SK-N-SH (cell line): ENCODE measurements around the gene ZBTB38. TPM values are rescaled to one million over a fixed set of nuclear protein-coding genes. Genes with fewer than 3 reads are reported as not detected.

Source experiments
- CTCF ChIA-PET: fragments of 300-600, 350-600 bp; formaldehyde crosslinking; extraction: SDS; loops from one replicate; lab custom pipeline; 2021; lab: Yijun Ruan, JAX
- POLR2A ChIA-PET: fragments of 350-600 bp; sonication (Branson Sonifier 250); formaldehyde crosslinking; extraction: SDS; loops from one replicate; lab custom pipeline; 2020; ENCODE audit warnings: antibody characterized with exemption, inconsistent platforms; lab: Yijun Ruan, JAX
- DNase-seq: peaks from one replicate; pipeline ENCODE4 v3.0.0; 2012
- H2AFZ ChIP-seq: fragments of 200-600 bp; sonication (generic); 2 replicates; pipeline ENCODE4 v1.8.1; 2016; ENCODE audit warnings: antibody characterized with exemption, mild to moderate bottlenecking, low read depth
- H3F3A ChIP-seq: fragments of 200-600 bp; sonication (generic); replicated peaks from 2 replicates; pipeline ENCODE3; 2016; ENCODE audit warnings: antibody characterized with exemption, mild to moderate bottlenecking; ENCODE audit not compliant: insufficient read depth
- H3K27ac ChIP-seq, 2 experiments: fragments of 200-500 bp in 1 of 2; fragments of 200-600 bp in 1 of 2; sonication (Bioruptor generic) in 1 of 2; sonication (generic), shearing (Covaris generic) in 1 of 2; 2 replicates each; pipeline versions ENCODE4 v1.5.1 to v1.6.1; 2014 to 2016; ENCODE audit warnings: low read depth in 2 of 2, inconsistent platforms in 1 of 2, low read length in 1 of 2, mild to moderate bottlenecking in 1 of 2, mixed read lengths in 1 of 2
- H3K27me3 ChIP-seq: fragments of 200-600 bp; sonication (generic), shearing (Covaris generic); 2 replicates; pipeline ENCODE4 v1.6.1; 2016; ENCODE audit warnings: mixed run types; ENCODE audit not compliant: insufficient read depth
- H3K36me3 ChIP-seq, 2 experiments: fragments of 200-500 bp in 1 of 2; fragments of 200-600 bp in 1 of 2; sonication (Bioruptor generic) in 1 of 2; sonication (generic) in 1 of 2; replicated peaks in 1 of 2; 2 replicates each; pipeline versions ENCODE3 to v1.5.1; 2014 to 2016; ENCODE audit warnings: low read length in 1 of 2, mild to moderate bottlenecking in 1 of 2; ENCODE audit not compliant: insufficient read depth in 2 of 2, control insufficient read depth in 1 of 2
- H3K4me1 ChIP-seq, 2 experiments: fragments of 200-500 bp in 1 of 2; fragments of 200-600 bp in 1 of 2; sonication (Bioruptor generic) in 1 of 2; sonication (generic), shearing (Covaris generic) in 1 of 2; 2 replicates each; pipeline versions ENCODE4 v1.5.1 to v1.6.1; 2014 to 2016; ENCODE audit warnings: low read depth in 1 of 2, low read length in 1 of 2, mixed run types in 1 of 2; ENCODE audit not compliant: insufficient read depth in 2 of 2, control insufficient read depth in 1 of 2
- H3K4me2 ChIP-seq: fragments of 200-600 bp; sonication (generic), shearing (Covaris generic); 2 replicates; pipeline ENCODE4 v1.6.1; 2017; ENCODE audit warnings: mixed run types
- H3K4me3 ChIP-seq, 2 experiments: fragments of 200-500 bp in 1 of 2; fragments of 200-600 bp in 1 of 2; sonication (Bioruptor generic) in 1 of 2; sonication (generic), shearing (Covaris generic) in 1 of 2; 2 replicates each; pipeline versions ENCODE4 v1.5.1 to v1.8.1; 2014 to 2016; ENCODE audit warnings: low read depth in 2 of 2, inconsistent platforms in 1 of 2, low read length in 1 of 2, mild to moderate bottlenecking in 1 of 2, mixed read lengths in 1 of 2, moderate library complexity in 1 of 2
- H3K79me2 ChIP-seq: fragments of 200-600 bp; sonication (generic); 2 replicates; pipeline ENCODE4 v1.8.1; 2017; ENCODE audit warnings: mild to moderate bottlenecking; ENCODE audit not compliant: insufficient read depth
- H3K9ac ChIP-seq: fragments of 200-600 bp; sonication (generic); 2 replicates; pipeline ENCODE4 v1.6.1; 2017; ENCODE audit warnings: mixed run types
- H3K9me2 ChIP-seq: fragments of 200-600 bp; sonication (generic); 2 replicates; pipeline ENCODE4 v1.6.1; 2017; ENCODE audit warnings: mixed run types
- H3K9me3 ChIP-seq: fragments of 200-600 bp; sonication (generic); 2 replicates; pipeline ENCODE4 v1.6.1; 2017; ENCODE audit warnings: mixed run types, mild to moderate bottlenecking, moderate library complexity
- H4K20me1 ChIP-seq: fragments of 200-600 bp; sonication (generic); 2 replicates; pipeline ENCODE4 v1.6.1; 2017; ENCODE audit warnings: mild to moderate bottlenecking, mixed run types; ENCODE audit not compliant: insufficient read depth
- CHD2 ChIP-seq: fragments of 150-350 bp; IDR thresholded peaks from 2 replicates; pipeline ENCODE4 v1.6.1; 2018; ENCODE audit warnings: low read length; ENCODE audit not compliant: partially characterized antibody
- ELF1 ChIP-seq: IDR thresholded peaks from 2 replicates; pipeline ENCODE4 v1.4.0; 2012
- EZH2phosphoT487 ChIP-seq: fragments of 200-600 bp; sonication (generic); IDR thresholded peaks from 2 replicates; pipeline ENCODE4 v1.6.1; 2017; ENCODE audit warnings: low read depth, mixed run types, mild to moderate bottlenecking, antibody characterized with exemption, moderate library complexity, borderline replicate concordance
- FOSL2 ChIP-seq: IDR thresholded peaks from 2 replicates; pipeline ENCODE4 v1.4.0; 2012; ENCODE audit warnings: low read depth, mild to moderate bottlenecking, moderate library complexity, borderline replicate concordance
- JUND ChIP-seq: IDR thresholded peaks from 2 replicates; pipeline ENCODE4 v1.4.0; 2012
- MEF2A ChIP-seq: IDR thresholded peaks from 2 replicates; pipeline ENCODE4 v1.4.0; 2012; ENCODE audit warnings: low read depth, borderline replicate concordance
- NFIC ChIP-seq: IDR thresholded peaks from 2 replicates; pipeline ENCODE4 v1.4.0; 2012; ENCODE audit warnings: borderline replicate concordance
- POLR2AphosphoS5 ChIP-seq: IDR thresholded peaks from 2 replicates; pipeline ENCODE4 v1.6.1; 2012; ENCODE audit warnings: low read depth, low read length
- RAD21 ChIP-seq: IDR thresholded peaks from 2 replicates; pipeline ENCODE4 v1.6.1; 2012; ENCODE audit warnings: mild to moderate bottlenecking, low read length
- RCOR1 ChIP-seq: fragments of 150-350 bp; IDR thresholded peaks from 2 replicates; pipeline ENCODE4 v1.6.1; 2017; ENCODE audit warnings: antibody characterized with exemption, low read length
- RFX5 ChIP-seq: IDR thresholded peaks from 2 replicates; pipeline ENCODE4 v1.6.1; 2012; ENCODE audit warnings: mild to moderate bottlenecking, improper control_type of control experiment, low read length
- RXRA ChIP-seq: IDR thresholded peaks from 2 replicates; pipeline ENCODE4 v1.4.0; 2012; ENCODE audit warnings: low read depth, mild to moderate bottlenecking, borderline replicate concordance
- SIN3A ChIP-seq: IDR thresholded peaks from 2 replicates; pipeline ENCODE4 v1.6.1; 2012; ENCODE audit warnings: low read depth, mild to moderate bottlenecking, low read length, moderate library complexity, borderline replicate concordance
- SMC3 ChIP-seq: IDR thresholded peaks from 2 replicates; pipeline ENCODE4 v1.6.1; 2012; ENCODE audit warnings: low read depth, low read length, improper control_type of control experiment
- TAF1 ChIP-seq: IDR thresholded peaks from 2 replicates; pipeline ENCODE4 v1.6.1; 2012; ENCODE audit warnings: low read depth, mild to moderate bottlenecking, low read length, moderate library complexity, borderline replicate concordance
- TCF12 ChIP-seq: IDR thresholded peaks from 2 replicates; pipeline ENCODE4 v1.4.0; 2012
- YY1 ChIP-seq: IDR thresholded peaks from 2 replicates; pipeline ENCODE4 v1.4.0; 2012; ENCODE audit warnings: low read depth, mild to moderate bottlenecking
- WGBS: methylation state at CpG from one replicate; pipeline ENCODE4 v1.1.6; 2017; ENCODE audit warnings: low lambda C conversion rate; 5-methylcytosine and 5-hydroxymethylcytosine counted together
- polyA plus RNA-seq, 3 experiments: library from polyadenylated mRNA; depleted of rRNA; stranded (reverse); fragments of >200 nt; gene quantifications; 2 replicates each; pipeline ENCODE4 v1.2.3, GENCODE V29; 2012
- TF ChIP-seq, protein P1 (sequence below): IDR thresholded peaks from 2 replicates; pipeline ENCODE4 v1.4.0; 2012; ENCODE audit warnings: low read depth
- TF ChIP-seq, protein P2 (sequence below): fragments of 200-600 bp; sonication (generic); IDR thresholded peaks from 2 replicates; pipeline ENCODE4 v1.6.1; 2017; ENCODE audit warnings: antibody characterized with exemption, mild to moderate bottlenecking, moderate library complexity
- TF ChIP-seq, protein P3 (sequence below): IDR thresholded peaks from 2 replicates; pipeline ENCODE4 v1.4.0; 2012; ENCODE audit warnings: low read depth, borderline replicate concordance
- TF ChIP-seq, protein P4 (sequence below): IDR thresholded peaks from 2 replicates; pipeline ENCODE4 v1.4.0; 2012; ENCODE audit warnings: low read depth, borderline replicate concordance
- TF ChIP-seq, protein P5 (sequence below): fragments of 150-350 bp; IDR thresholded peaks from 2 replicates; pipeline ENCODE4 v1.6.1; 2017; ENCODE audit warnings: antibody characterized with exemption, low read length, low read depth, borderline replicate concordance

The ZBTB38 gene
- polyA plus RNA-seq, 1 of the 3 experiments (the other 2 are of a cell fraction): 10.1 TPM

DNA sequence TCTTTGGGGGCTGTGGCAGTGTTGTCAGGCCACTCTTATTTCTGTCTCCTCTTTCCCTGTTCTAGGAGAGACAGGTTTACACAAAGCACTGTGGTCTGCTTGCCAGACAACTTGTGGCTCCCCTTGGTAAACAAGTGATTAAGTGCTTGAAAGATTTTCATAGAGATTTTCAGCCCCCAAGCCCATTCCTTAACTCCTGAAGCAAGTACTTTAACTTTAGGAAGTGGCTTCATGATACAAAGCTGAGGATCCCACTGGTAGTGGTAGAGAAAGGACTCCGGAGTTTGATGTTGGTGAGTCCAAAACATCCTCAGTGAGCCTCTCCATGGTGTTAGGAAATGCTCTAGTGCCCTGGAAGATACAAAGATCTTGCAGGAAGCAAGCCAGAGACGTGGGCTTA, 12.0 kb downstream of the ZBTB38 start:
- Histone ChIP-seq H3K4me1 (peaks cover under 1 to 2% of the 10 kb centered on the region in 2 experiments; a peak in 3 of 4 replicates), H3K9me3 (no peaks in the 10 kb centered on the region), H4K20me1 (no peaks in the 10 kb centered on the region), H2AFZ (no peak overlapping the region), H3F3A (peaks cover 4% of the 10 kb centered on the region), H3K9me2 (no peaks in the 10 kb centered on the region), H3K36me3 (peaks cover 6 to 24% of the 10 kb centered on the region in 2 experiments), H3K79me2 (no peaks in the 10 kb centered on the region; the same call in 1 of the 2 replicates), H3K4me2 (no peak overlapping the region), H3K4me3 (no peak overlapping the region), H3K27me3 (no peaks in the 10 kb centered on the region), H3K27ac (no peak overlapping the region), H3K9ac (no peak overlapping the region)
- 87% methylated on average over 2 of the region's 2 CpGs for WGBS
- TF ChIP-seq RFX5 (no peak), FOSL2 (no peak), TCF12 (no peak), SIN3A (no peak), ELF1 (no peak), CHD2 (no peak), YY1 (no peak), MEF2A (no peak), JUND (no peak), SMC3 (no peak), POLR2AphosphoS5 (no peak), TAF1 (no peak), RAD21 (no peak)
- TF ChIP-seq, protein P1, sequence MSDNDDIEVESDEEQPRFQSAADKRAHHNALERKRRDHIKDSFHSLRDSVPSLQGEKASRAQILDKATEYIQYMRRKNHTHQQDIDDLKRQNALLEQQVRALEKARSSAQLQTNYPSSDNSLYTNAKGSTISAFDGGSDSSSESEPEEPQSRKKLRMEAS: no peak
- TF ChIP-seq, protein P2, sequence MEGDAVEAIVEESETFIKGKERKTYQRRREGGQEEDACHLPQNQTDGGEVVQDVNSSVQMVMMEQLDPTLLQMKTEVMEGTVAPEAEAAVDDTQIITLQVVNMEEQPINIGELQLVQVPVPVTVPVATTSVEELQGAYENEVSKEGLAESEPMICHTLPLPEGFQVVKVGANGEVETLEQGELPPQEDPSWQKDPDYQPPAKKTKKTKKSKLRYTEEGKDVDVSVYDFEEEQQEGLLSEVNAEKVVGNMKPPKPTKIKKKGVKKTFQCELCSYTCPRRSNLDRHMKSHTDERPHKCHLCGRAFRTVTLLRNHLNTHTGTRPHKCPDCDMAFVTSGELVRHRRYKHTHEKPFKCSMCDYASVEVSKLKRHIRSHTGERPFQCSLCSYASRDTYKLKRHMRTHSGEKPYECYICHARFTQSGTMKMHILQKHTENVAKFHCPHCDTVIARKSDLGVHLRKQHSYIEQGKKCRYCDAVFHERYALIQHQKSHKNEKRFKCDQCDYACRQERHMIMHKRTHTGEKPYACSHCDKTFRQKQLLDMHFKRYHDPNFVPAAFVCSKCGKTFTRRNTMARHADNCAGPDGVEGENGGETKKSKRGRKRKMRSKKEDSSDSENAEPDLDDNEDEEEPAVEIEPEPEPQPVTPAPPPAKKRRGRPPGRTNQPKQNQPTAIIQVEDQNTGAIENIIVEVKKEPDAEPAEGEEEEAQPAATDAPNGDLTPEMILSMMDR: no peak
- TF ChIP-seq, protein P3, sequence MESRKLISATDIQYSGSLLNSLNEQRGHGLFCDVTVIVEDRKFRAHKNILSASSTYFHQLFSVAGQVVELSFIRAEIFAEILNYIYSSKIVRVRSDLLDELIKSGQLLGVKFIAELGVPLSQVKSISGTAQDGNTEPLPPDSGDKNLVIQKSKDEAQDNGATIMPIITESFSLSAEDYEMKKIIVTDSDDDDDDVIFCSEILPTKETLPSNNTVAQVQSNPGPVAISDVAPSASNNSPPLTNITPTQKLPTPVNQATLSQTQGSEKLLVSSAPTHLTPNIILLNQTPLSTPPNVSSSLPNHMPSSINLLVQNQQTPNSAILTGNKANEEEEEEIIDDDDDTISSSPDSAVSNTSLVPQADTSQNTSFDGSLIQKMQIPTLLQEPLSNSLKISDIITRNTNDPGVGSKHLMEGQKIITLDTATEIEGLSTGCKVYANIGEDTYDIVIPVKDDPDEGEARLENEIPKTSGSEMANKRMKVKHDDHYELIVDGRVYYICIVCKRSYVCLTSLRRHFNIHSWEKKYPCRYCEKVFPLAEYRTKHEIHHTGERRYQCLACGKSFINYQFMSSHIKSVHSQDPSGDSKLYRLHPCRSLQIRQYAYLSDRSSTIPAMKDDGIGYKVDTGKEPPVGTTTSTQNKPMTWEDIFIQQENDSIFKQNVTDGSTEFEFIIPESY: no peak
- POLR2A ChIA-PET: no interaction called here
- CTCF ChIA-PET: interaction anchor here (1.1 to 1.7 kb wide), 2 partner anchors 62 to 79 kb away, joined by 3 to 6 read pairs; no protein-coding TSS in a partner anchor
- no peak for DNase-seq

DNA sequence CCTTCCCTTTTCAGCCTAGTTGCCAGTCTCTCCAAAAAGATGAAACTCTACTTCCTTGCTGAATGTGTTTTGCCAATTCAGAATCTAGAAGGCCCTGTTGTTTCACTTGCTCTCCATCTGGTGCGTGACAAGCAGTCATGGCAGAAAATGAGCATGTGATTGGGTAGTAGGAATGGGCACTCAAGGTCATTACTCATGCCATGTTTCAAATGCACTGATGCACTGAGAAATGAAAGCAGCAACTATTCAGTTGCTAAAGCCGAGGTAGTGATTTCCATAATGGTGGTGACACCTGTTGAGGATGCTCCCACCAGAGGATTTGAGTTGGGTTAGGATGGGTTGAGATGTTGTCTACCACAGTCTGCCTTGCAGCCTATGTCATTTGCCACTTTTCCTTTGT, 12.7 kb downstream of the ZBTB38 start:
- no peaks in the 10 kb centered on the region for H3K27me3 ChIP-seq
- H3K36me3 ChIP-seq: peaks cover 6 to 24% of the 10 kb centered on the region in 2 experiments
- H3K9me3 ChIP-seq: no peaks in the 10 kb centered on the region
- no peak overlapping the region for H3K4me2 ChIP-seq
- no peaks in the 10 kb centered on the region for H4K20me1 ChIP-seq
- H3K79me2 ChIP-seq: no peaks in the 10 kb centered on the region; the same call in 1 of the 2 replicates
- ChIA-PET CTCF (interaction anchor here (1.3 to 6.1 kb wide), 3 partner anchors 9 to 69 kb away, joined by 3 to 42 read pairs (median 5); no protein-coding TSS in a partner anchor), POLR2A (no interaction called here)
- no peak overlapping the region for H3K27ac ChIP-seq
- no peaks in the 10 kb centered on the region for H3K9me2 ChIP-seq
- no peak overlapping the region for H3K4me3 ChIP-seq
- no peak for DNase-seq
- H3K4me1 ChIP-seq: peaks cover 2 to 9% of the 10 kb centered on the region in 2 experiments; a peak in 3 of 4 replicates
- no peak overlapping the region for H3K9ac ChIP-seq
- H2AFZ ChIP-seq: no peak overlapping the region
- peaks cover 4% of the 10 kb centered on the region for H3F3A ChIP-seq
- WGBS: 88% methylated on average over 2 of the region's 2 CpGs
- TF ChIP-seq EZH2phosphoT487 (no peak), RXRA (no peak), MEF2A (no peak), NFIC (no peak), RCOR1 (no peak), POLR2AphosphoS5 (no peak)
- TF ChIP-seq, protein P4, sequence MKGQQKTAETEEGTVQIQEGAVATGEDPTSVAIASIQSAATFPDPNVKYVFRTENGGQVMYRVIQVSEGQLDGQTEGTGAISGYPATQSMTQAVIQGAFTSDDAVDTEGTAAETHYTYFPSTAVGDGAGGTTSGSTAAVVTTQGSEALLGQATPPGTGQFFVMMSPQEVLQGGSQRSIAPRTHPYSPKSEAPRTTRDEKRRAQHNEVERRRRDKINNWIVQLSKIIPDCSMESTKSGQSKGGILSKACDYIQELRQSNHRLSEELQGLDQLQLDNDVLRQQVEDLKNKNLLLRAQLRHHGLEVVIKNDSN: no peak
- TF ChIP-seq, protein P2: no peak
- TF ChIP-seq, protein P5, sequence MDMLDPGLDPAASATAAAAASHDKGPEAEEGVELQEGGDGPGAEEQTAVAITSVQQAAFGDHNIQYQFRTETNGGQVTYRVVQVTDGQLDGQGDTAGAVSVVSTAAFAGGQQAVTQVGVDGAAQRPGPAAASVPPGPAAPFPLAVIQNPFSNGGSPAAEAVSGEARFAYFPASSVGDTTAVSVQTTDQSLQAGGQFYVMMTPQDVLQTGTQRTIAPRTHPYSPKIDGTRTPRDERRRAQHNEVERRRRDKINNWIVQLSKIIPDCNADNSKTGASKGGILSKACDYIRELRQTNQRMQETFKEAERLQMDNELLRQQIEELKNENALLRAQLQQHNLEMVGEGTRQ: no peak
